ENCODE measurements around the gene TBC1D2B.

The TBC1D2B gene

GRCh38 chr15:78103406-78104118 is 26.1 kb upstream of the TBC1D2B start:
- Mint-ChIP-seq H3K4me3 (peak overlapping the region; percentile 81), H3K27ac (peak overlapping the region; percentile 92), H3K4me1 (ENCODE audit: low read depth) (peaks cover 62% of the 10 kb centered on the region), H3K36me3 (ENCODE audit: low read depth) (no peaks in the 10 kb centered on the region), H3K9me3 (no peaks in the 10 kb centered on the region), H3K27me3 (ENCODE audit: low read depth) (no peaks in the 10 kb centered on the region)

DNA sequence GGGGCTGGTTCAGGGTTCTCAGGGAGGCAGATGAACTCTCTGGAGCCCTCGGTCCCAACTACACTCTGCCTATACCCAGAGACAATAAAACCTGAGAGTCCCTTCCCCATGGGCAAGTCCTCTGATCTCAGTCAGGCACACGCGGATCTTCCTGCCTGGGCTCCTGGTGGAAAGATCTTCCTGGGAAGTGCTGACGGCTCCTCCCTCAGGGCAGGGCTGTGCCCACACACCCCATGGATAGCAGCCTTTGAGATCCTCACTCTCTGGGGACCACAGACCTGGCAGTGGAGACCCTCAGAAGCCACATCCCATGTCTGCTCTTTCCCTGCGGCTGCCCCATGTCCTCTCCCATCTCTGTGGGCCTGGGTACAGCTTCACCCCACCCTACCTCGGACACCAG is 25.2 kb upstream of the TBC1D2B start:
- Mint-ChIP-seq H3K27me3 (ENCODE audit: low read depth) (no peaks in the 10 kb centered on the region), H3K4me1 (ENCODE audit: low read depth) (peaks cover 60% of the 10 kb centered on the region), H3K4me3 (no peak overlapping the region), H3K36me3 (ENCODE audit: low read depth) (no peaks in the 10 kb centered on the region), H3K27ac (peak overlapping the region; percentile 92), H3K9me3 (no peaks in the 10 kb centered on the region)

- Mint-ChIP-seq H3K27ac (peak overlapping the region; percentile 92), H3K9me3 (no peaks in the 10 kb centered on the region), H3K4me3 (no peak overlapping the region), H3K36me3 (ENCODE audit: low read depth) (no peaks in the 10 kb centered on the region), H3K4me1 (ENCODE audit: low read depth) (peaks cover 56% of the 10 kb centered on the region), H3K27me3 (ENCODE audit: low read depth) (no peaks in the 10 kb centered on the region)
Measured at GRCh38 chr15:78102211-78102610, 24.7 kb upstream of the TBC1D2B start.

- H3K36me3 Mint-ChIP-seq (ENCODE audit: low read depth), result no peaks in the 10 kb centered on the region
- no peaks in the 10 kb centered on the region for H3K27me3 Mint-ChIP-seq (ENCODE audit: low read depth)
- H3K27ac Mint-ChIP-seq, result peak overlapping the region; percentile 55
- peaks cover 53% of the 10 kb centered on the region for H3K4me1 Mint-ChIP-seq (ENCODE audit: low read depth)
- no peaks in the 10 kb centered on the region for H3K9me3 Mint-ChIP-seq
- no peak overlapping the region for H3K4me3 Mint-ChIP-seq
Measured at GRCh38 chr15:78101423-78102105, 24.1 kb upstream of the TBC1D2B start.

DNA sequence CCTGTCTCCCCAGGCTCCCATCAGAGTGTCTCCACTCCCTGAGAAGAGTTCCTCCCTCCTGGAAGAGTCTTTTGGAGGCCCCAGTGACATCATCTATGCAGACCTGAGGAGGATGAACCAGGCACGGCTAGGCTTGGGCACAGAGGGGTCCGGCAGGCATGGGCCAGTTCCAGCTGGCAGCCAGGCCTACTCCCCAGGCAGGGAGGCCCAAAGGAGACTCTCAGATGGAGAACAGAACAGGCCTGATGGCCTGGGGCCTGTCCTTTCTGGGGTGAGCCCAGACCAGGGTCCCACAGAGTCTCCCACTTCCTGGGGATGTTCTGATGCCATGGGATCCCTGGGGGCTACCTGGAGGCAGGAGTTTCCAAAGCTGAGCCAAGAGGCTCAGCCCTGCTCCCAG is 23.4 kb upstream of the TBC1D2B start:
- H3K4me1 Mint-ChIP-seq (ENCODE audit: low read depth), result peaks cover 46% of the 10 kb centered on the region
- no peaks in the 10 kb centered on the region for H3K9me3 Mint-ChIP-seq
- no peak overlapping the region for H3K4me3 Mint-ChIP-seq
- H3K27me3 Mint-ChIP-seq (ENCODE audit: low read depth), result no peaks in the 10 kb centered on the region
- H3K27ac Mint-ChIP-seq, result no peak overlapping the region
- no peaks in the 10 kb centered on the region for H3K36me3 Mint-ChIP-seq (ENCODE audit: low read depth)

DNA sequence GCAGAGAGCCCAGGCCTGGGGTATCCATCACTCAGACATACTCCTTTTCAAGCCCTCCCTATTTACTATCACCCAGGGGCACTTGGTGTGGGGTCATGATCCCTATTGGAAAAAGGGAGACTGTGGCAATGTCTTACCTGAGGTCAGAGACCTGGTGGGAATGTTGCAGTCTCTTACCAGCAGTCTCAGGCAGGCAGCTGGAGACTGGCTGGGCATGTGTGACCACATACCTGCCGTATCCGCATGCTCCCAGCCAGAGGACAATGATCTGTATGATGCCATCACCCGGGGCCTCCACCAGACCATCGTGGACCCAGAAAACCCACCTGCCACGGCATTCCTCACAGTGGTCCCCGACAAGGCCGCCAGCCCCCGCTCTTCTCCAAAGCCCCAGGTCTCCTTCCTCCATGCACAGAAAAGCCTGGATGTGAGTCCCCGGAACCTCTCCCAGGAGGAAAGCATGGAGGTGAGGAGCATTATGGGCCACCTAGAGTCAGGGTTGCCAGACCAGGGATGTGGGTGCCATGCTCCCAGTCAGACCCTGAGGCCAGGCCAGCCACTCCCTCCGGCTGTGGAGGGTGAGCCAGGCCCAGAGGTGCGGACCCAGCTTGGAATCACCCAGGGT is 20.7 kb upstream of the TBC1D2B start:
- H3K27me3 Mint-ChIP-seq (ENCODE audit: low read depth), result peaks cover 4% of the 10 kb centered on the region
- no peak overlapping the region for H3K4me3 Mint-ChIP-seq
- no peak overlapping the region for H3K27ac Mint-ChIP-seq
- H3K36me3 Mint-ChIP-seq (ENCODE audit: low read depth), result no peaks in the 10 kb centered on the region
- peaks cover 32% of the 10 kb centered on the region for H3K4me1 Mint-ChIP-seq (ENCODE audit: low read depth)
- no peaks in the 10 kb centered on the region for H3K9me3 Mint-ChIP-seq

GRCh38 chr15:78097667-78098066 is 20.2 kb upstream of the TBC1D2B start:
- Mint-ChIP-seq H3K36me3 (ENCODE audit: low read depth) (no peaks in the 10 kb centered on the region), H3K27me3 (ENCODE audit: low read depth) (peaks cover 4% of the 10 kb centered on the region), H3K4me1 (ENCODE audit: low read depth) (peaks cover 31% of the 10 kb centered on the region), H3K4me3 (no peak overlapping the region), H3K9me3 (no peaks in the 10 kb centered on the region), H3K27ac (no peak overlapping the region)

GRCh38 chr15:78093242-78094020 is 15.9 kb upstream of the TBC1D2B start:
- Mint-ChIP-seq H3K9me3 (no peaks in the 10 kb centered on the region), H3K4me1 (ENCODE audit: low read depth) (peaks cover 33% of the 10 kb centered on the region), H3K4me3 (peak overlapping the region; percentile 5), H3K27ac (peak overlapping the region; percentile 34), H3K27me3 (ENCODE audit: low read depth) (peaks cover 4% of the 10 kb centered on the region), H3K36me3 (ENCODE audit: low read depth) (no peaks in the 10 kb centered on the region)

- Mint-ChIP-seq H3K4me3 (peak within 1 kb of the TSS; percentile 5), H3K4me1 (ENCODE audit: low read depth) (peaks cover 37% of the 10 kb centered on the region), H3K36me3 (ENCODE audit: low read depth) (no peaks in the 10 kb centered on the region), H3K27ac (peak within 1 kb of the TSS; percentile 34), H3K27me3 (ENCODE audit: low read depth) (peaks cover 4% of the 10 kb centered on the region), H3K9me3 (no peaks in the 10 kb centered on the region)
Measured at GRCh38 chr15:78092261-78093041, 14.9 kb upstream of the TBC1D2B start, which contains the start of gene SH2D7. Gene SH2D7, plus strand, starts transcription at chr15:78092561. Its CDS starts 24 bp downstream, at chr15:78092585.

- H3K27me3 Mint-ChIP-seq (ENCODE audit: low read depth), result peaks cover 4% of the 10 kb centered on the region
- H3K27ac Mint-ChIP-seq, result no peak overlapping the region
- no peak overlapping the region for H3K4me3 Mint-ChIP-seq
- H3K36me3 Mint-ChIP-seq (ENCODE audit: low read depth), result no peaks in the 10 kb centered on the region
- H3K9me3 Mint-ChIP-seq, result no peaks in the 10 kb centered on the region
- H3K4me1 Mint-ChIP-seq (ENCODE audit: low read depth), result peaks cover 37% of the 10 kb centered on the region
Measured at GRCh38 chr15:78090422-78091063, 13.0 kb upstream of the TBC1D2B start.

GRCh38 chr15:78088773-78089080 is 11.2 kb upstream of the TBC1D2B start:
- H3K4me1 Mint-ChIP-seq (ENCODE audit: low read depth), result peaks cover 38% of the 10 kb centered on the region
- no peak overlapping the region for H3K27ac Mint-ChIP-seq
- H3K27me3 Mint-ChIP-seq (ENCODE audit: low read depth), result no peaks in the 10 kb centered on the region
- no peaks in the 10 kb centered on the region for H3K9me3 Mint-ChIP-seq
- H3K36me3 Mint-ChIP-seq (ENCODE audit: low read depth), result no peaks in the 10 kb centered on the region
- no peak overlapping the region for H3K4me3 Mint-ChIP-seq

DNA sequence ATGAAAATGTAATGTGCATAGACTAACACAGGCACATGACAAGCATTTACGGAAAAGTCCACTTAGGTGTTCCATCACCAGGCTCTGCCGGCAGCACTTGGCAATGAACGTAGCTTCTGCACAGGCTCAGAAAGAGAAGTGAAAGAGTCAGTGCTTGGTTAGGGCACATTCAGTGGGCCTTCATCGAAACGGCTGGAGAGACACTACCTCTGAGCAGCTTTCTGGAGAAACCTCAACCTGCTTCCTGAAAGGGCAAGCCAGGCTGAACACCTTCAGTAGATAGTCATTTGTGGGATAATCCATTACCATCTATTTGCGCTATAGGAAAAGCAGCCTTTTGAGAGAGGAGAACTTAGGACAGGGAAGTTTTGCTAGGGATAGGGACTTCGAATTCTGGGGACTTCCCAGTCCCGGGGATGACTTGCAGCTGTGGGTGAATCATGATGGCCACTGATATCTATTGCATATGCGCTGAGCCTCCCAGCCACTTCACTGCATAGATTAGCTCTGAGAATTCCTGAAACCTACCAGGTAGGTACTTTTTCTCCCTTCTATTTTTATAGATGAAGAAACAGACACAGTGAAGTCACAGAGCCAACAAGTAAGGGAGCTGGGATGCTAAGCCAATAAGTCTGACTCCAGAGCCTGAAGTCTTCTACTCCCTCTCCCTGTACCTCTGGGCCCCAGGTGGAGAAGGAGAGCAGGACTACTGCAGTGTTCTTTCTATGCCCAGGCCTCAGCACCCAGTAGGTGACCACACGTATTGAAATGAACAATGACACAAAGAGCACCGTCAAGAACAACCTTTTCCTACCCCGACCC is 10.7 kb upstream of the TBC1D2B start:
- Mint-ChIP-seq H3K27me3 (ENCODE audit: low read depth) (no peaks in the 10 kb centered on the region), H3K27ac (peak overlapping the region; percentile 39), H3K36me3 (ENCODE audit: low read depth) (no peaks in the 10 kb centered on the region), H3K4me1 (ENCODE audit: low read depth) (peaks cover 34% of the 10 kb centered on the region), H3K9me3 (no peaks in the 10 kb centered on the region), H3K4me3 (no peak overlapping the region)

- H3K36me3 Mint-ChIP-seq (ENCODE audit: low read depth), result no peaks in the 10 kb centered on the region
- no peaks in the 10 kb centered on the region for H3K9me3 Mint-ChIP-seq
- H3K4me3 Mint-ChIP-seq, result no peak overlapping the region
- peaks cover 31% of the 10 kb centered on the region for H3K4me1 Mint-ChIP-seq (ENCODE audit: low read depth)
- H3K27ac Mint-ChIP-seq, result no peak overlapping the region
- H3K27me3 Mint-ChIP-seq (ENCODE audit: low read depth), result no peaks in the 10 kb centered on the region
Measured at GRCh38 chr15:78085928-78086327, 8.4 kb upstream of the TBC1D2B start.
